ENCODE results near the gene ZNF235.
"Not testable (repeated sequence)": the region's sequence is repeated elsewhere in the genome, so short reads cannot be mapped to it uniquely, and the experiment has no call there.

Gene ZNF235

GRCh38 chr19:44304659-44305193, at the start of gene ZNF235:
Gene ZNF235, minus strand, starts transcription at chr19:44305025. Its CDS starts 1,621 bp downstream, at chr19:44303404.
- peak; percentile 93 for DNase-seq

GRCh38 chr19:44346556-44346955, 41.7 kb upstream of the ZNF235 start:
- peak; percentile 45 for DNase-seq

GRCh38 chr19:44345959-44346358, 41.1 kb upstream of the ZNF235 start:
- peak; percentile 91 for DNase-seq

GRCh38 chr19:44344255-44344654, 39.4 kb upstream of the ZNF235 start:
- no peak for DNase-seq

GRCh38 chr19:44341794-44342193, 37.0 kb upstream of the ZNF235 start:
- DNase-seq = no peak

GRCh38 chr19:44334639-44335038, 29.8 kb upstream of the ZNF235 start:
- DNase-seq = not testable (repeated sequence)

GRCh38 chr19:44332145-44332544, 27.3 kb upstream of the ZNF235 start:
- DNase-seq = no peak

GRCh38 chr19:44315883-44316282, 11.1 kb upstream of the ZNF235 start:
- DNase-seq = no peak

- no peak for DNase-seq
These were observed 8.4 kb upstream of the ZNF235 start for GRCh38 chr19:44313231-44313630.

- no peak for DNase-seq
These were observed 3.2 kb upstream of the ZNF235 start for GRCh38 chr19:44308011-44308410.

GRCh38 chr19:44306283-44306682, 1.5 kb upstream of the ZNF235 start:
- DNase-seq = no peak

- no peak for DNase-seq
These were observed 632 bp upstream of the ZNF235 start for GRCh38 chr19:44305457-44305856.

GRCh38 chr19:44303976-44304568, 753 bp downstream of the ZNF235 start:
- no peak for DNase-seq

- no peak for DNase-seq
These were observed 1.5 kb downstream of the ZNF235 start for GRCh38 chr19:44303320-44303719.

GRCh38 chr19:44284968-44285367, 19.9 kb downstream of the ZNF235 start:
- no peak for DNase-seq

- no peak for DNase-seq
These were observed 22.0 kb downstream of the ZNF235 start for GRCh38 chr19:44282846-44283245.

GRCh38 chr19:44280916-44281315, 23.9 kb downstream of the ZNF235 start:
- DNase-seq = no peak

- no peak for DNase-seq
These were observed 26.6 kb downstream of the ZNF235 start for GRCh38 chr19:44278181-44278690.

- no peak for DNase-seq
These were observed 27.5 kb downstream of the ZNF235 start for GRCh38 chr19:44277331-44277730.

GRCh38 chr19:44260695-44261446, 44.0 kb downstream of the ZNF235 start:
- DNase-seq = no peak

GRCh38 chr19:44260343-44260681, 44.5 kb downstream of the ZNF235 start:
- no peak for DNase-seq

GRCh38 chr19:44258835-44259413, 45.9 kb downstream of the ZNF235 start:
- no peak for DNase-seq

GRCh38 chr19:44258136-44258535, 46.7 kb downstream of the ZNF235 start:
- DNase-seq = no peak

Measured in NCI-H446 treated with DMSO at 0.1 percent for 48 hours (cell line).